Hepatocyte (in vitro differentiated cells): ENCODE data around the gene TM9SF4. TPM values are rescaled to one million over a fixed set of nuclear protein-coding genes. Genes with fewer than 3 reads are reported as not detected.
"Not testable (repeated sequence)": the region's sequence is repeated elsewhere in the genome, so short reads cannot be mapped to it uniquely, and the experiment has no call there.

Experiments
- DNase-seq: peaks from one replicate; pipeline ENCODE4 v3.0.0-alpha.2; 2016; ENCODE audit warnings: low spot score
- H2AFZ ChIP-seq: fragments of 200-600 bp; sonication (generic); 2 replicates; pipeline ENCODE4 v1.6.0; 2016; ENCODE audit warnings: antibody characterized with exemption, mild to moderate bottlenecking
- H3K27ac ChIP-seq: fragments of 200-600 bp; sonication (generic); 2 replicates; pipeline ENCODE4 v1.5.1; 2016; ENCODE audit warnings: mild to moderate bottlenecking
- H3K27me3 ChIP-seq: fragments of 200-600 bp; sonication (generic); 2 replicates; pipeline ENCODE4 v1.6.1; 2016
- H3K36me3 ChIP-seq: fragments of 200-600 bp; sonication (generic); replicated peaks from 2 replicates; pipeline ENCODE4 v1.5.1; 2016; ENCODE audit warnings: low read depth; ENCODE audit not compliant: insufficient read depth
- H3K4me1 ChIP-seq: fragments of 200-600 bp; sonication (generic); 2 replicates; pipeline ENCODE4 v1.5.1; 2016; ENCODE audit warnings: mild to moderate bottlenecking, moderate library complexity; ENCODE audit not compliant: insufficient read depth
- H3K4me2 ChIP-seq: fragments of 200-600 bp; sonication (generic); 2 replicates; pipeline ENCODE4 v1.6.0; 2016
- H3K4me3 ChIP-seq: fragments of 200-600 bp; sonication (generic); 2 replicates; pipeline ENCODE4 v1.5.1; 2016; ENCODE audit warnings: mild to moderate bottlenecking
- H3K79me2 ChIP-seq: fragments of 200-600 bp; sonication (generic); 2 replicates; pipeline ENCODE4 v1.6.0; 2017; ENCODE audit warnings: mild to moderate bottlenecking
- H3K9me2 ChIP-seq: fragments of 200-600 bp; sonication (generic); replicated peaks from 2 replicates; pipeline ENCODE4 v1.6.0; 2017; ENCODE audit warnings: mild to moderate bottlenecking; ENCODE audit not compliant: insufficient read depth
- H3K9me3 ChIP-seq: fragments of 200-600 bp; sonication (generic); 2 replicates; pipeline ENCODE4 v1.5.1; 2016; ENCODE audit warnings: low read depth, mild to moderate bottlenecking
- H4K20me1 ChIP-seq: fragments of 200-600 bp; sonication (generic); 2 replicates; pipeline ENCODE4 v1.6.0; 2016; ENCODE audit warnings: mild to moderate bottlenecking; ENCODE audit not compliant: insufficient read depth, poor library complexity, severe bottlenecking
- CTCF ChIP-seq: fragments of 200-600 bp; sonication (generic); IDR thresholded peaks from 2 replicates; pipeline ENCODE4 v1.5.1; 2016; ENCODE audit warnings: antibody characterized with exemption, mild to moderate bottlenecking; ENCODE audit not compliant: poor library complexity
- EZH2 ChIP-seq: fragments of 200-600 bp; sonication (generic); IDR thresholded peaks from 2 replicates; pipeline ENCODE4 v1.6.1; 2016; ENCODE audit warnings: antibody characterized with exemption, mild to moderate bottlenecking, borderline replicate concordance
- EZH2phosphoT487 ChIP-seq: fragments of 200-600 bp; sonication (generic); IDR thresholded peaks from one replicate; pipeline ENCODE4 v1.6.1; 2018; ENCODE audit warnings: antibody characterized with exemption, mild to moderate bottlenecking, low read depth, moderate library complexity; ENCODE audit not compliant: unreplicated experiment, severe bottlenecking
- WGBS: methylation state at CpG from one replicate; pipeline ENCODE4 v1.1.6; 2016; ENCODE audit warnings: low lambda C conversion rate; ENCODE audit errors: missing lambda C conversion rate; 5-methylcytosine and 5-hydroxymethylcytosine counted together
- polyA plus RNA-seq: library from polyadenylated mRNA; unstranded; fragments of >200 nt; fragmentation: Nextera tagmentation; extraction: Ambion mirVana; gene quantifications from 2 replicates; pipeline ENCODE4 v1.2.1, GENCODE V29; 2016
- total RNA-seq: library from RNA; depleted of rRNA; stranded (reverse); fragments of >200 nt; gene quantifications from 2 replicates; pipeline ENCODE4 v1.2.3, GENCODE V29; 2014

Gene TM9SF4
- total and polyA plus RNA-seq, 2 experiments from 2014 or later: 65.3 to 86.4 TPM

- peaks cover 70% of the 10 kb centered on the region for H4K20me1 ChIP-seq
- peaks cover 20% of the 10 kb centered on the region for H3K4me1 ChIP-seq
- no peak for DNase-seq
- peaks cover 100% of the 10 kb centered on the region for H3K79me2 ChIP-seq
- no peak overlapping the region for H2AFZ ChIP-seq
- no peaks in the 10 kb centered on the region for H3K9me2 ChIP-seq
- 63% methylated on average over 5 of the region's 5 CpGs for WGBS
- H3K27me3 ChIP-seq: no peaks in the 10 kb centered on the region
- H3K4me3 ChIP-seq: no peak overlapping the region
- no peaks in the 10 kb centered on the region for H3K9me3 ChIP-seq
- H3K4me2 ChIP-seq: no peak overlapping the region
- H3K36me3 ChIP-seq: no peaks in the 10 kb centered on the region
- H3K27ac ChIP-seq: no peak overlapping the region
- no peak for TF ChIP-seq CTCF
- no peak for TF ChIP-seq EZH2phosphoT487
- no peak for TF ChIP-seq EZH2
Observed at GRCh38 chr20:32115211-32115767, 5.8 kb downstream of the TM9SF4 start.

- no peak for DNase-seq
- Histone ChIP-seq H3K27ac (no peak overlapping the region), H2AFZ (no peak overlapping the region), H3K4me2 (no peak overlapping the region), H3K4me1 (peaks cover 13% of the 10 kb centered on the region), H3K36me3 (no peaks in the 10 kb centered on the region), H3K4me3 (no peak overlapping the region), H3K79me2 (peaks cover 99% of the 10 kb centered on the region), H3K9me2 (no peaks in the 10 kb centered on the region), H3K9me3 (no peaks in the 10 kb centered on the region), H3K27me3 (no peaks in the 10 kb centered on the region), H4K20me1 (peaks cover 70% of the 10 kb centered on the region)
- TF ChIP-seq EZH2phosphoT487: no peak
- TF ChIP-seq EZH2: no peak
- no peak for TF ChIP-seq CTCF
- WGBS: 66% methylated on average over 6 of the region's 6 CpGs
Observed at GRCh38 chr20:32116079-32116521, 6.6 kb downstream of the TM9SF4 start.

GRCh38 chr20:32116796-32117195 is 7.3 kb downstream of the TM9SF4 start:
- H3K27ac ChIP-seq, DNase-seq, H3K4me1 ChIP-seq, H2AFZ ChIP-seq, H3K9me3 ChIP-seq, H3K36me3 ChIP-seq, H3K4me2 ChIP-seq, H3K4me3 ChIP-seq, H3K27me3 ChIP-seq, H3K9me2 ChIP-seq: not testable (repeated sequence)
- Histone ChIP-seq H4K20me1 (peaks cover 69% of the 10 kb centered on the region), H3K79me2 (peaks cover 92% of the 10 kb centered on the region)
- WGBS: 91% methylated on average over 6 of the region's 6 CpGs

GRCh38 chr20:32118427-32118826 is 8.9 kb downstream of the TM9SF4 start:
- peaks cover 58% of the 10 kb centered on the region for H4K20me1 ChIP-seq
- not testable (repeated sequence) for H3K4me1 ChIP-seq, H3K27ac ChIP-seq, H3K27me3 ChIP-seq, H3K9me3 ChIP-seq, H2AFZ ChIP-seq, H3K4me2 ChIP-seq, DNase-seq, H3K4me3 ChIP-seq, H3K9me2 ChIP-seq, H3K36me3 ChIP-seq
- H3K79me2 ChIP-seq: peaks cover 79% of the 10 kb centered on the region
- WGBS: 98% methylated on average over 5 of the region's 5 CpGs
